Pons (tissue), 1 donor: ENCODE data around the gene SGSH.

Source experiments
- DNase-seq: peaks from one replicate; pipeline ENCODE4 v3.0.0-alpha.2; 2016; ENCODE audit warnings: low spot score

The SGSH gene

GRCh38 chr17:80227156-80227555 lies 7.0 kb upstream of the SGSH start:
- DNase-seq: no peak

- no peak for DNase-seq
Measured at GRCh38 chr17:80225230-80225629, 5.1 kb upstream of the SGSH start.

GRCh38 chr17:80224683-80225082 lies 4.5 kb upstream of the SGSH start:
- DNase-seq: no peak

- no peak for DNase-seq
Measured at GRCh38 chr17:80223838-80224497, 3.8 kb upstream of the SGSH start.

- DNase-seq: no peak
Measured at GRCh38 chr17:80223142-80223815, 3.1 kb upstream of the SGSH start.

GRCh38 chr17:80222376-80223141 lies 2.4 kb upstream of the SGSH start:
- DNase-seq: no peak

- no peak for DNase-seq
Measured at GRCh38 chr17:80221351-80222105, 1.4 kb upstream of the SGSH start.

GRCh38 chr17:80220736-80221215 lies 643 bp upstream of the SGSH start:
- DNase-seq: no peak

- no peak for DNase-seq
Measured at GRCh38 chr17:80219763-80220053, 425 bp downstream of the SGSH start.

- peak; percentile 56 for DNase-seq
Measured at GRCh38 chr17:80219013-80219762, 945 bp downstream of the SGSH start.

GRCh38 chr17:80218391-80218790 lies 1.7 kb downstream of the SGSH start:
- no peak for DNase-seq

- DNase-seq: no peak
Measured at GRCh38 chr17:80217703-80218362, 2.3 kb downstream of the SGSH start.

GRCh38 chr17:80216473-80217456 lies 3.4 kb downstream of the SGSH start:
- DNase-seq: no peak

GRCh38 chr17:80214878-80215210 lies 5.3 kb downstream of the SGSH start:
- DNase-seq: no peak

- DNase-seq: no peak
Measured at GRCh38 chr17:80214012-80214877, 5.9 kb downstream of the SGSH start.

GRCh38 chr17:80213643-80213975 lies 6.5 kb downstream of the SGSH start:
- DNase-seq: no peak

GRCh38 chr17:80212962-80213642 lies 7.0 kb downstream of the SGSH start:
- DNase-seq: no peak

- DNase-seq: no peak
Measured at GRCh38 chr17:80212511-80212910, 7.6 kb downstream of the SGSH start.

- DNase-seq: no peak
Measured at GRCh38 chr17:80212109-80212508, 8.0 kb downstream of the SGSH start.
